HG03159 (cell line): ENCODE data around the gene SLC25A34.

ENCODE experiments used
- ATAC-seq: cut with Tn5 transposase; IDR thresholded peaks from one replicate; pipeline ENCODE4 v1.9.1; 2021; ENCODE audit warnings: mild to moderate bottlenecking, moderate library complexity; ENCODE audit not compliant: unreplicated experiment

SLC25A34 gene

GRCh38 chr1:15749399-15750291 is 13.6 kb downstream of the SLC25A34 start:
- no peak for ATAC-seq

GRCh38 chr1:15750924-15751323 is 14.9 kb downstream of the SLC25A34 start:
- no peak for ATAC-seq

- ATAC-seq: no peak
Observed at GRCh38 chr1:15751717-15752116, 15.7 kb downstream of the SLC25A34 start.

- no peak for ATAC-seq
Observed at GRCh38 chr1:15753776-15754175, 17.7 kb downstream of the SLC25A34 start.

- no peak for ATAC-seq
Observed at GRCh38 chr1:15755021-15755645, 19.1 kb downstream of the SLC25A34 start.

GRCh38 chr1:15755646-15756040 is 19.6 kb downstream of the SLC25A34 start:
- ATAC-seq: no peak

- ATAC-seq: no peak
Observed at GRCh38 chr1:15756143-15757015, 20.3 kb downstream of the SLC25A34 start.

GRCh38 chr1:15757016-15757543 is 21.0 kb downstream of the SLC25A34 start:
- ATAC-seq: no peak

GRCh38 chr1:15757575-15758342 is 21.7 kb downstream of the SLC25A34 start:
- no peak for ATAC-seq

GRCh38 chr1:15758343-15758931 is 22.4 kb downstream of the SLC25A34 start, which contains the start of gene FBLIM1:
TSS of gene FBLIM1 (plus strand) at chr1:15758795. CDS start at chr1:15764984, 6,189 bp downstream.
- ATAC-seq: no peak

GRCh38 chr1:15758953-15759661 is 23.0 kb downstream of the SLC25A34 start:
- ATAC-seq: no peak

GRCh38 chr1:15760520-15761211 is 24.6 kb downstream of the SLC25A34 start:
- no peak for ATAC-seq

GRCh38 chr1:15761366-15762128 is 25.5 kb downstream of the SLC25A34 start:
- ATAC-seq: no peak

- ATAC-seq: no peak
Observed at GRCh38 chr1:15762546-15762945, 26.5 kb downstream of the SLC25A34 start.

- ATAC-seq: no peak
Observed at GRCh38 chr1:15764269-15764764, 28.3 kb downstream of the SLC25A34 start.

GRCh38 chr1:15764890-15765289 is 28.8 kb downstream of the SLC25A34 start:
- ATAC-seq: no peak

GRCh38 chr1:15765495-15766194 is 29.6 kb downstream of the SLC25A34 start:
- ATAC-seq: no peak
